ENCODE measurements around the gene MTA3.
"Not testable (repeated sequence)": the region's sequence is repeated elsewhere in the genome, so short reads cannot be mapped to it uniquely, and the experiment has no call there.

MTA3 gene

DNA sequence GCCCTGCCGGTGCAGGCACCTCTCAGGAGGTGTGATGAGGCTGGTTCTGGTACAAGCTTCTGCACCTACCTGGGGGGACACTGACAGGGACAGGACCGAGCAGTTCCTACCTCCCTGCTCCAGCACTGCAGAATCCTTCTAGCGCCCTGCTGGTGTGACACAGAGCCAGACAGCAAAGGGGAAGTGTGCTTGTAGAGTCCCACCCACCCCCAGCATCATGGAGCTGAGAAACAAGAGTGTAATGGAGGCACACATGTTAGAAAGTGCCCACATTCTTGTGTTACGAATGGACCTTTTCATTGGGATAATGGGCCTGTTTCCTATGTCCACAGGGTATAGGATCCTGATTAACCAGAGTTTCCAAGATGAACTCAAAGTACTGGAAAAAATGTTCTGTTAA, 157.2 kb downstream of the MTA3 start:
- no peak for DNase-seq (ENCODE audit: insufficient read length)
- no peak for TF ChIP-seq POLR2A (IDR thresholded peaks at IDR 0.05; ENCODE audit: low read depth, low read length)
- no peak for TF ChIP-seq POLR2AphosphoS5 (IDR thresholded peaks at IDR 0.05; ENCODE audit: low read depth, low read length)
- no peak for TF ChIP-seq TAF1 (IDR thresholded peaks at IDR 0.05; ENCODE audit: borderline replicate concordance, low read depth, low read length)
- FAIRE-seq, result no peak

DNA sequence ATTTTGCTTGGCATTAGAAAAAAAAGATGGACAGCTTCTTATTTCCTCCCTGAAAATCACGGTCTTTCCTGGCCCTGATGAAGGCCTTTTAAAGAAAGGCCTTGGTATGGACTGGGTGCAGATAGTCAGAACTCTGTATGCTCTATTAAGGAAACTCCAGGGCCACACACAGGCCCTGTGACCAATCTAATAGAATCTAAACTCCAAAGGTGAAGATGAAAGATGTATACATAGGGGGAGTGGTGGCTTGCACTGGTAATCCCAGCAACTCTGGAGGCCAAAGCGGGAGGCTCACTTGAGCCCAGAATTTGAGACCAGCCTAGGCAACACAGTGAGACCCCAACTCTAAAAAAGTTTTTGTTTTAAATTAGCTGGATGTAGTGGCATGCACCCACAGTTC, 158.2 kb downstream of the MTA3 start:
- FAIRE-seq (no peak), DNase-seq (ENCODE audit: insufficient read length) (no peak)
- no peak for TF ChIP-seq TAF1 (IDR thresholded peaks at IDR 0.05; ENCODE audit: borderline replicate concordance, low read depth, low read length)
- TF ChIP-seq POLR2A (IDR thresholded peaks at IDR 0.05; ENCODE audit: low read depth, low read length), result no peak
- no peak for TF ChIP-seq POLR2AphosphoS5 (IDR thresholded peaks at IDR 0.05; ENCODE audit: low read depth, low read length)

DNA sequence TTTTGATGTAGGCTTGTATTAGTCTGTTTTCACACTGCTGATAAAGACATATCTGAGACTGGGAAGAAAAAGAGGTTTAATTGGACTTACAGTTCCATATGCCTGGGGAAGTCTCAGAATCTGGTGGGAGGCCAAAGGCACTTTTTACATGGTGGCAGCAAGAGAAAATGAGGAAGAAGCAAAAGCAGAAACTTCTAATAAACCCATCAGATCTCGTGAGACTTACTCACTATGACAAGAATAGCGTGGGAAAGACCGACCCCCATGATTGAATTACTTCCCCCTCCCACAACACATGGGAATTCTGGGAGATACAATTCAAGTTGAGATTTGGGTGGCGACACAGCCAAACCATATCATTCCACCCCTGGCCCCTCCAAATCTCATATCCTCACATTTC, 162.9 kb downstream of the MTA3 start:
- not testable (repeated sequence) for DNase-seq (ENCODE audit: insufficient read length); FAIRE-seq

DNA sequence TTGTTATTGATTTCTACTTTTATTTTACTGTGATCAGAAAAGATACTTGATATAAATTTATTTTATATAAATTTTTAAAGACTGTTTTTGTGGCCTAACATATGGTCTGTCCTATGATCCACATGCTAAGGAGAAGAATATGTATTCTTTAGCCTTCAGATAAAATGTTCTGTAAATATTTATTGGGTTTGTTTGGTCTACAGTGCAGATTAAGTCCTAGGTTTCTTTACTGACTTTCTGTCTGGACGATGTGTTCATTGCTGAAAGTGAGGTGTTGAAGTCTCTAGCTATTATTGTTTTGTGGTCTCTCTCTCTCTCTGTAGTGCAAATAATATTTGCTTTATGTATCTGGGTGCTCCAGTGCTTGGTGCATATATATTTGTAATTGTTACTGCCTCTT, 165.4 kb downstream of the MTA3 start:
- FAIRE-seq, result no peak
- TF ChIP-seq POLR2AphosphoS5 (IDR thresholded peaks at IDR 0.05; ENCODE audit: low read depth, low read length) (no peak), TAF1 (IDR thresholded peaks at IDR 0.05; ENCODE audit: borderline replicate concordance, low read depth, low read length) (no peak), POLR2A (IDR thresholded peaks at IDR 0.05; ENCODE audit: low read depth, low read length) (no peak)

DNA sequence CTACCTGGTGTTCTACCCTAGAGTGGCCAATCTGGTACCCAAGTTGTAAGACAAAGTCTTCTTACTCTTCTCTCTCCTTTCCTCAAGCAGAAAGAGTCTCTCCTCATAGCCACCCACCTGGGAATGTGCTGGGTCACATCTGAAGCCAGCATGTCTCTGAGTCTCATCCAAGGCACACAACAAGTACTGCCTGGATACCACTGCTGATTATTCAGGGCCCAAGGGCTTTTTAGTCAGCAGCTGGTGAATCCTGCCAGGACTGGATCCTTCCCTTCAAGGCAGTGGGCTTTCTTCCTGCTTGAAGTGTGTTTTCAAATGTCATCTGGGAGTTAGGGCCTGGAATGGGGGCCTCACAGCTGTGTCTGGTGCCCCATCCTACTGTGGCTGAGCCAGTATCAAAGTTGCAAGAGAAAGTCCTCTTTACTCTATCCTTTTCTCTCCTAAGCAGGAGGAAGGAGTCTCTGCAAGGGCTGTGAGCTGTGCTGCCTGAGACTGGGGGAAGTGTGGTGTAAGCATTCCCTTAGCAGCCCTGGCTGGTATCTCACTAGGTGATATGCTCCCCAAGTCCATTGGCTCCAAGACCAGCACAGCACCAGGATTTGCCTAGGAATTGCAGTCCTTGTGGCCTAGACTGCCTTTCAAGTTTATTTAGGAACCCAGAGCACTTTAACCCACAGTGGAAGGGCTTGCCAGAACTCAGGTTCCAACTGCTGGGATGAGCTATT, 168.3 kb downstream of the MTA3 start:
- DNase-seq (ENCODE audit: insufficient read length) (no peak), FAIRE-seq (no peak)

More for the DNA sequence above, 165.4 kb downstream of the MTA3 start:
- no peak for DNase-seq (ENCODE audit: insufficient read length)

DNA sequence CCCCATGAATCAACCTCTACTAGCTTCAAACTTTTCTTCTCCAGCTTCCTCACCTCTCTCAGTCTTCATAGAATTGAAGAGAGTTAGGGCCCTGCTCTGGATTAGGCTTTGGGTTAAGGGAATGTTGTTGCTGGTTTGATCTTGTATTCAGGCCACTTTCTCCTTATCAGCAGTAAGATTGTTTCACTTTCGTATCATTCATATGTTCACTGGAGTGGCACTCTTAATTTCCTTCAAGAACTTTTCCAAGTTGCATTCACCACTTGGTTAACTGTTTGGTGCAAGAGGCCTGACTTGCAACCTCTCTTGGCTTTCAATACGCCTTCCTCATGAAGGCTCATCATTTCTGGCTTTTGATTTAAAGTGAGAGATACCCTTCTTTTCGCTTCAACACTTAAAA, 172.7 kb downstream of the MTA3 start:
- no peak for TF ChIP-seq POLR2AphosphoS5 (IDR thresholded peaks at IDR 0.05; ENCODE audit: low read depth, low read length)
- TF ChIP-seq POLR2A (IDR thresholded peaks at IDR 0.05; ENCODE audit: low read depth, low read length), result no peak
- TF ChIP-seq TAF1 (IDR thresholded peaks at IDR 0.05; ENCODE audit: borderline replicate concordance, low read depth, low read length), result no peak
- FAIRE-seq (no peak), DNase-seq (ENCODE audit: insufficient read length) (no peak)

More for the DNA sequence above, 168.3 kb downstream of the MTA3 start:
- no peak for TF ChIP-seq TAF1 (IDR thresholded peaks at IDR 0.05; ENCODE audit: borderline replicate concordance, low read depth, low read length)
- TF ChIP-seq POLR2A (IDR thresholded peaks at IDR 0.05; ENCODE audit: low read depth, low read length), result no peak
- TF ChIP-seq POLR2AphosphoS5 (IDR thresholded peaks at IDR 0.05; ENCODE audit: low read depth, low read length), result no peak

DNA sequence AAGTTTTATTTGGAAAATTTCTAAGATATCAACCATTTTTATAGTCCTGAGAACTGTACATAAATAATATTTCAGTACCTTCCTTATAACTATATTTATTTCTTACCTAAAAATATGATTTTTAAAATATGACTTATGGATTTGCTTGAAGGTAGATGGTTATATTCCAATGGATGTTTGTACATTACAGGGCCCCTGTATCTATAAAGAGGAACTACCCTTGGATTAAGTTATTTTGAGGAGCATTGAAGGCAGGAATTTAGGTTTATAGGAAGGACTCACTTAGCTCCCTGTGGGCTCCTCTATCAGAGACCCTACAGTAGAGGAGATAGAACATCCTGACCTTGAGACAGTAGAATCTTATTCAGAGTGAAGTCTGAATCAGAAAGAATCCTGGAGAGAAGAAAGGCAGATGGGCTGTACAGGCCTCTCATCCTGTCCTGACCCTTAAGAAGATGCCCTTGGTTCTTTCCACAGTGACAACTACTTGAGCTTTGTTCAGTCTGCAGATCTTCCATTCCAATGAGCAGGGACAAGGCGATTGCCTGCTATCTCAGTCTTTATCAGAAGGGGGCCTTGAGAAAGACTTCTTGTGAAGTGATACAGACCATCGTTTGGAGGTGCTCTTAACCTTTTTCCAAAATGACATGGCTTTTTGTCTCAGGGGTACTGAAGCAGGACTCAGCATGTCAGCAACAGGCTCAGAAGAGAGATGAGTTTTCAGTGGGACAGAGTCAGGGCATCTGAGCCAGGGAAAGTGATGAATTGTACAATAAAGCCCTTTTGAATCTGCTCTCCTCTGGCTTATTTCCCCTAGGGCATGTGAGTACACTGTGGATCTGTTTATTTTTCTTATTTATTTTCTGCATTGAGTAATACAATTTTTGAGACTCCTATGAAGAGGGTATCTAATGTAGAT, 174.6 kb downstream of the MTA3 start:
- DNase-seq (ENCODE audit: insufficient read length) (no peak), FAIRE-seq (no peak)
- TF ChIP-seq TAF1 (IDR thresholded peaks at IDR 0.05; ENCODE audit: borderline replicate concordance, low read depth, low read length) (no peak), POLR2A (IDR thresholded peaks at IDR 0.05; ENCODE audit: low read depth, low read length) (no peak), POLR2AphosphoS5 (IDR thresholded peaks at IDR 0.05; ENCODE audit: low read depth, low read length) (no peak)

DNA sequence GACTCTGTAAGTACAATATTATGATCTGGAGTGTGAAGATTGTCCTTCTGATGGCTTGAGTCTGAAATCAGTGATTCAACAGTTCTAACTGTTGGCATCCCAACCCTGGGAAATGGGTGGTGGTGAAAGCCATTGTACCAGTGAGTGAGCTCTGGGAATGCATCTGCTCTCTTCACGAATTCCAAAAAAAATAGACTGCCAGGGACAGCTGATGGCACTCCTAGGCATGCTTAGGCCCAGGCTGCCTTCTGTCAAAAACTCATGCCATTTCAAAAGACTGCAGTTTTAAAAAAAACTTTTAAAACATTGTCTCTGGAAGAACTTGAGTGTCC, 175.2 kb downstream of the MTA3 start:
- no peak for DNase-seq (ENCODE audit: insufficient read length)
- TF ChIP-seq POLR2AphosphoS5 (IDR thresholded peaks at IDR 0.05; ENCODE audit: low read depth, low read length), result no peak
- no peak for TF ChIP-seq TAF1 (IDR thresholded peaks at IDR 0.05; ENCODE audit: borderline replicate concordance, low read depth, low read length)
- no peak for TF ChIP-seq POLR2A (IDR thresholded peaks at IDR 0.05; ENCODE audit: low read depth, low read length)
- no peak for FAIRE-seq

DNA sequence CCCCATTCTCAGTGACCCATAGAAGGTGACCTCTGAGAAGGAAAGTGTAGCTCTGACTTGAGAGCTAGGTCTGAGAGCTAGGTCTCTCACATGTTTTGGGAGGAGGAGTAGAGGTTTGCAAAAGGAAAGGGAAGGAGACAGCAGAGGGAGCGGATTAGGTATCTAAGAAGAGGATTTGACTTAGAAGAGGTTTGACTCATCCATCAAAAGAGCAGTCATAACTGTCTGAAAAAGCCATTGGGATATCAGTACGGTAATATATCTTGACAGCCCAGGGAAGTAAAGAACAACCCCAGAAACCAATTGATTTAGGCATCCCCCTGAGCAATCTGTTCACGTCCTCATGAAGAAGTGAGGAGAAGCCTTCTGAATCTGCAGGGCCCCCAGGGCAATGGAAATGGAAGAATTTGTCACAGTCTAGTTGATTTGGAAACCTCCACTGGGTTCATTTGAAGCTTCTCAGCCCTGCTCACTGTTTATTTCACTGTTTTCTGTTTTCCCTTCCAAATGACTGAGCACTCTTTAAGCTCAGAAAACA, 176.2 kb downstream of the MTA3 start:
- no peak for DNase-seq (ENCODE audit: insufficient read length)
- TF ChIP-seq POLR2A (IDR thresholded peaks at IDR 0.05; ENCODE audit: low read depth, low read length) (no peak), TAF1 (IDR thresholded peaks at IDR 0.05; ENCODE audit: borderline replicate concordance, low read depth, low read length) (no peak), POLR2AphosphoS5 (IDR thresholded peaks at IDR 0.05; ENCODE audit: low read depth, low read length) (no peak)
- no peak for FAIRE-seq

DNA sequence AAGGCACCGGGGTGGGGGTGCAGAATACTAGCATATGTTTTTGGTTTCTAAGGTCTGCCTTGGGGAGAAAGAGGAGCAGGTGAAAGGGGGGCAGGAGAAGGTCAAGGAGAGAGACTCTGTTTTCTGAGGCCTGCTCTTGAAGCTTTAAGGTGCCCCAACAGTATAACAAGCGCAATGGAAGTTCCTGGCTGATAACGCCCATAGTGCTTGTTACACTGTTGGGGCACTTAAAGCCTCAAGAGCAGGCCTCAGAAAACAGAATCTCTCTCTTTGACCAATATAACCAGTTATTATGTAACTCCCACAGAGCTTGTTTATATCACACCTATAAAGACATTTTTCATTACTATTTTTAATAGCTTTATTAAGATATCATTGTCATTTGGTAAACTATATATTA, 179.0 kb downstream of the MTA3 start:
- no peak for TF ChIP-seq POLR2A (IDR thresholded peaks at IDR 0.05; ENCODE audit: low read depth, low read length)
- no peak for TF ChIP-seq TAF1 (IDR thresholded peaks at IDR 0.05; ENCODE audit: borderline replicate concordance, low read depth, low read length)
- no peak for TF ChIP-seq POLR2AphosphoS5 (IDR thresholded peaks at IDR 0.05; ENCODE audit: low read depth, low read length)
- DNase-seq (ENCODE audit: insufficient read length), result no peak
- FAIRE-seq, result no peak

DNA sequence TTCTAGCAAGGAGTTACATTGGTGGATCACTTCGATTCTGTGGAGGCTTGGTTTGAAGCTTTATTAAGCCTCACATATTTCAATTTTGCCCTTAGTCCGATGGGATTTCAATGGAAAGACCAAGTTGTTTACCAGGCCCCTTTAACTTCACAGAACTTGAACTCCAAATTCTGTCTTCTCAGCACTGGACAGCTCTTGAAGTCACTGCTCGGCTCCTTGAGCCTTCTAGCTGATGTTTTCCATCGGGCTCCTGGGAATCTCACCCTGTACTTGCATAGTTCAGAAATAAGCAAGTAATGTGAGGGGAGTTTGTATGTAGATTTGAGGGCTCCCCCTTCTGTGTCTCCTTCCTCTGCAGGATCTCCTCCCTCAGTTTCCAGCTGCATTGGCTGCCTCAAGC, 180.4 kb downstream of the MTA3 start:
- no peak for FAIRE-seq
- no peak for TF ChIP-seq POLR2A (IDR thresholded peaks at IDR 0.05; ENCODE audit: low read depth, low read length)
- TF ChIP-seq TAF1 (IDR thresholded peaks at IDR 0.05; ENCODE audit: borderline replicate concordance, low read depth, low read length), result no peak
- TF ChIP-seq POLR2AphosphoS5 (IDR thresholded peaks at IDR 0.05; ENCODE audit: low read depth, low read length), result no peak
- DNase-seq (ENCODE audit: insufficient read length), result no peak

DNA sequence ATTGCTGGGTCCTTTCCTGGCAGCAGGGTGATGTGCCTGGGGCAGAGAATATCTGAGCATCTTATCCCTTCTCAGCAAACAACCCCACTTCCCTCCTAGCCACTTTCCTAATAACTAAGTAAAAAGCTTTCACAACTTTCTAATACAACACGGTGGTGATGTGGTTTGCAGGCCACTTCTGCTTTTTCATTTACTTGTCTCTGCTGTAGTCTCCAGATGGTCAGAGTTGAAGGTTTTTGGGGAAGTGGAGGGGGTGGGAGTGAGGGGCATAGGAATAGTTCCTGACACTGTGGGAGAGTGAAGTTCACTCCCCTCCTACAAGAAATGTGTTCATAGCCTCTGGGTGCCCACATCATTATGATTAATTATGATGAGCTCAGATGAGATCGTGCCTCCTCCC, 183.9 kb downstream of the MTA3 start:
- no peak for TF ChIP-seq POLR2A (IDR thresholded peaks at IDR 0.05; ENCODE audit: low read depth, low read length)
- no peak for TF ChIP-seq POLR2AphosphoS5 (IDR thresholded peaks at IDR 0.05; ENCODE audit: low read depth, low read length)
- TF ChIP-seq TAF1 (IDR thresholded peaks at IDR 0.05; ENCODE audit: borderline replicate concordance, low read depth, low read length), result no peak
- FAIRE-seq, result peak; percentile 33
- no peak for DNase-seq (ENCODE audit: insufficient read length)
